ENCODE measurements around the gene TAF15. TPM values are rescaled to one million over a fixed set of nuclear protein-coding genes. Genes with fewer than 3 reads are reported as not detected.

The TAF15 gene
- total and polyA plus RNA-seq, 10 of the 15 experiments (the other 5 are each of a cell fraction or from before 2014, with no cell fraction given) = 9.5 to 259 (median 40.4) TPM

DNA sequence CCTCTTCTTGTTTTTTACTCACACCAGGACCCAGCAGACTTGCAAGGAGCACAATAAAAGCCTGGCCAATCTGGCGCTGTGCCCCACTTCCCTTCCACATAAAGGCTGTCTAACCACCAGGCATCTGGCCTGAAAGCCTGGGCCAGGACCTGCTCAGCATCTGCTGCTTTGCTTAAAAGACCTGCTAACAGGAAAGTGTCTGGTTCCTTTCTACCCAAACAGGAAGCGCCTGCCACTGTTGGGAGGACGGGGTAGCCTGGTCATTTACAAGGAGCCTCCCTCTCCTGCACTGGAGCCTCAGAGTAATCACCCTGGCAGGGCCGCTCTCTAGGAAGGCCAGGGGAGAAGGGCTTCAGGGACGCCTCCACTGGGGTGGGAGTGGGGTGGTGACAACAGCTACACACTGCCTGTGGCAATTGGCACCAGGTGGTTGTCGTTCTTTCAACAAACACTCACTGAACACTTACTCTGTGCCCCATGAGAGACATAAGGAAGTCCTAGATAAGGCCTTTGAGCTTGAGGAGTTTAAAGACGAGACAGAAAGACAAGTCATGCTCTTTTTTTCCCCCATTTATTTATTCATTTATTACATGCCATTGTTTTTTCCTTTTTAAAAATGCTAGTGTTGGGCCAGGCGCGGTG, 7.6 kb upstream of the TAF15 start (continued):
- no peak for TF ChIP-seq KLF5 (IDR thresholded peaks at IDR 0.05; ENCODE audit: partially characterized antibody)
- TF ChIP-seq ZSCAN29 (IDR thresholded peaks at IDR 0.05) = no peak
- no peak for TF ChIP-seq PML (IDR thresholded peaks at IDR 0.05; ENCODE audit: low read length)
- no peak for TF ChIP-seq NFYA (IDR thresholded peaks at IDR 0.05; ENCODE audit: borderline replicate concordance, low read depth, low read length)
- no peak for TF ChIP-seq POLR2A (IDR thresholded peaks at IDR 0.05; ENCODE audit: low read depth, low read length)
- no peak for TF ChIP-seq ATF2 (IDR thresholded peaks at IDR 0.05; ENCODE audit: low read length)

- Histone ChIP-seq H3K4me2 (ENCODE audit: control insufficient read depth, insufficient read depth) (no peak overlapping the region), H3K79me2 (ENCODE audit: control insufficient read depth, insufficient read depth, low read length) (peaks cover 6% of the 10 kb centered on the region), H3K9me3 (replicated peaks; ENCODE audit: control insufficient read depth, insufficient read depth, low read length) (no peaks in the 10 kb centered on the region), H3K9ac (ENCODE audit: control insufficient read depth, insufficient read depth, low read length) (no peak overlapping the region), H3K4me1 (ENCODE audit: control insufficient read depth, insufficient read depth, low read length) (peaks cover 4% of the 10 kb centered on the region), H3K27ac (ENCODE audit: control insufficient read depth, insufficient read depth) (no peak overlapping the region), H3K27me3 (replicated peaks in 1 of 2; ENCODE audit: control insufficient read depth in 2 of 2, insufficient read depth in 2 of 2, low read length in 1 of 2) (no peaks in the 10 kb centered on the region; a peak in 1 of 4 replicates), H4K20me1 (ENCODE audit: control insufficient read depth, insufficient read depth) (no peaks in the 10 kb centered on the region), H2AFZ (ENCODE audit: control insufficient read depth, low read depth, low read length) (peak overlapping the region; percentile 66), H3K4me3 (no peak overlapping the region), H3K36me3 (ENCODE audit: control insufficient read depth in 2 of 2, insufficient read depth in 2 of 2, low read length in 1 of 2) (no peaks in the 10 kb centered on the region)
- 8% methylated on average over 1 of the region's 1 CpG for WGBS (ENCODE audit: insufficient coverage, insufficient replicate concordance, low lambda C conversion rate, missing lambda C conversion rate)
- peak; percentile 71 for ATAC-seq
- in situ Hi-C loops (cut with MboI) (loop anchor here (5.0 kb wide), 1 partner anchor 37 kb away; no protein-coding TSS in a partner anchor), intact Hi-C loops (cut with micrococcal nuclease; ENCODE audit: unreplicated experiment) (no loop called here)
- RAD21 ChIA-PET (ENCODE audit: unreplicated experiment) = interaction anchor here (0.6 to 1.9 kb wide), 3 partner anchors 13 to 45 kb away, joined by 3 to 24 read pairs (median 3); no protein-coding TSS in a partner anchor
- peak; percentile 48 for DNase-seq (ENCODE audit: low read depth, low spot score)
- POLR2A ChIA-PET = interaction anchor here (0.6 to 0.8 kb wide), 3 partner anchors 29 to 694 kb away, joined by 3 to 6 read pairs (median 5); no protein-coding TSS in a partner anchor
- CTCF ChIA-PET = interaction anchor here (0.6 to 11.6 kb wide), 16 partner anchors 8 to 850 kb away, joined by 3 to 220 read pairs (median 3); partner anchors contain the start of gene C17orf50
- SMC1A ChIA-PET (ENCODE audit: uncharacterized antibody, unreplicated experiment) = interaction anchor here (0.5 to 1.5 kb wide), 3 partner anchors 12 to 215 kb away, joined by 3 to 5 read pairs (median 4); no protein-coding TSS in a partner anchor
- FAIRE-seq = no peak
- no TSS peak for BruUV-seq (replicated peaks)
- TF ChIP-seq YY1 (IDR thresholded peaks at IDR 0.05; ENCODE audit: low read depth, low read length) (peak; percentile 68), BHLHE40 (IDR thresholded peaks at IDR 0.05; ENCODE audit: borderline replicate concordance in 1 of 2, low read depth in 2 of 2, low read length in 1 of 2) (no peak), MXI1 (IDR thresholded peaks at IDR 0.05; ENCODE audit: low read depth, low read length) (no peak), E2F8 (IDR thresholded peaks at IDR 0.05; ENCODE audit: low read depth, partially characterized antibody) (no peak), CREB1 (IDR thresholded peaks at IDR 0.05; ENCODE audit: low read depth) (no peak), PKNOX1 (IDR thresholded peaks at IDR 0.05) (no peak), SMARCA5 (IDR thresholded peaks at IDR 0.05) (peak; percentile 83), MTA2 (IDR thresholded peaks at IDR 0.05; ENCODE audit: low read depth) (no peak), RUNX3 (IDR thresholded peaks at IDR 0.05; ENCODE audit: low read length) (peak; percentile 34; the same call in 1 of the 2 replicates), SMC3 (IDR thresholded peaks at IDR 0.05; ENCODE audit: borderline replicate concordance, low read length) (peak; percentile 73; the same call in 1 of the 2 replicates), ZBED1 (IDR thresholded peaks at IDR 0.05; ENCODE audit: borderline replicate concordance) (no peak), IRF4 (IDR thresholded peaks at IDR 0.05; ENCODE audit: low read depth, low read length) (peak; percentile 77)
Measured at GRCh38 chr17:35804658-35805192, 4.6 kb upstream of the TAF15 start.

All from GM12878 (cell line).